GM23338 (cell line): ENCODE data around the gene DCLRE1C. TPM values are rescaled to one million over a fixed set of nuclear protein-coding genes. Genes with fewer than 3 reads are reported as not detected.

Source experiments
- ATAC-seq: fragments of 200-7000 bp; cut with Tn5 transposase; 3 replicates; pipeline ENCODE4 v1.9.1; 2020
- DNase-seq: peaks from one replicate; pipeline ENCODE4 v3.0.0-alpha.2; 2015; ENCODE audit warnings: low spot score
- H2AFZ ChIP-seq: fragments of 200-600 bp; sonication (generic); 2 replicates; pipeline ENCODE4 v1.8.0; 2016; ENCODE audit warnings: antibody characterized with exemption, mild to moderate bottlenecking, moderate library complexity
- H3F3A ChIP-seq: fragments of 200-600 bp; sonication (generic); replicated peaks from 2 replicates; pipeline ENCODE4 v1.8.0; 2017; ENCODE audit warnings: antibody characterized with exemption, mixed run types, low read depth
- H3K27ac ChIP-seq: fragments of 200-600 bp; sonication (generic); 2 replicates; pipeline ENCODE4 v1.6.1; 2016; ENCODE audit warnings: low read depth
- H3K27me3 ChIP-seq: fragments of 200-600 bp; sonication (generic); 2 replicates; pipeline ENCODE4 v1.8.0; 2016; ENCODE audit warnings: mild to moderate bottlenecking, mixed run types, moderate library complexity; ENCODE audit not compliant: insufficient read depth
- H3K36me3 ChIP-seq: fragments of 200-600 bp; sonication (generic); 2 replicates; pipeline ENCODE4 v1.8.0; 2016; ENCODE audit warnings: mild to moderate bottlenecking; ENCODE audit not compliant: insufficient read depth
- H3K4me1 ChIP-seq: fragments of 200-600 bp; sonication (generic); 2 replicates; pipeline ENCODE4 v1.8.0; 2016; ENCODE audit warnings: mild to moderate bottlenecking, moderate library complexity; ENCODE audit not compliant: insufficient read depth
- H3K4me2 ChIP-seq: fragments of 200-600 bp; sonication (generic); 2 replicates; pipeline ENCODE4 v1.7.1; 2017; ENCODE audit warnings: mixed run types
- H3K4me3 ChIP-seq: fragments of 200-600 bp; sonication (generic); 2 replicates; pipeline ENCODE4 v1.6.1; 2016; ENCODE audit warnings: mixed run types
- H3K79me2 ChIP-seq: fragments of 200-600 bp; sonication (generic); replicated peaks from 2 replicates; pipeline ENCODE4 v1.8.0; 2017; ENCODE audit warnings: mild to moderate bottlenecking; ENCODE audit not compliant: insufficient read depth
- H3K9me2 ChIP-seq: fragments of 200-600 bp; sonication (generic); 2 replicates; pipeline ENCODE4 v1.8.0; 2017; ENCODE audit not compliant: insufficient read depth
- H4K20me1 ChIP-seq: fragments of 200-600 bp; sonication (generic); replicated peaks from 2 replicates; pipeline ENCODE4 v1.8.0; 2017; ENCODE audit warnings: mild to moderate bottlenecking; ENCODE audit not compliant: insufficient read depth
- H3K27ac Mint-ChIP-seq: 2 replicates; pipeline ENCODE4 v1.8.0; 2020; ENCODE audit warnings: inconsistent platforms, mild to moderate bottlenecking, moderate library complexity, mixed read lengths
- H3K27me3 Mint-ChIP-seq: 3 replicates; pipeline ENCODE4 v1.8.0; 2022; ENCODE audit warnings: low read depth, mild to moderate bottlenecking, moderate library complexity, mixed read lengths, inconsistent platforms; ENCODE audit not compliant: insufficient read depth, poor library complexity
- H3K36me3 Mint-ChIP-seq: 3 replicates; pipeline ENCODE4 v1.8.0; 2021; ENCODE audit warnings: low read depth, mild to moderate bottlenecking, inconsistent platforms, moderate library complexity, mixed read lengths
- H3K4me1 Mint-ChIP-seq: 3 replicates; pipeline ENCODE4 v1.8.0; 2020; ENCODE audit warnings: mild to moderate bottlenecking, inconsistent platforms, mixed read lengths
- H3K4me3 Mint-ChIP-seq: 3 replicates; pipeline ENCODE4 v1.8.0; 2021; ENCODE audit warnings: moderate library complexity, mild to moderate bottlenecking, inconsistent platforms, mixed read lengths
- H3K9me3 Mint-ChIP-seq: 3 replicates; pipeline ENCODE4 v1.8.0; 2020; ENCODE audit warnings: moderate library complexity, mild to moderate bottlenecking, inconsistent platforms, mixed read lengths
- CREB1 ChIP-seq: fragments of 250-450 bp; sonication (Bioruptor Pico); IDR thresholded peaks from 2 replicates; pipeline ENCODE4 v1.5.0; 2020; ENCODE audit warnings: low read depth, mild to moderate bottlenecking, moderate library complexity
- CTCF ChIP-seq, 2 experiments: fragments of 200-600 bp in 1 of 2; sonication (generic) in 1 of 2; conservative IDR thresholded peaks; 2 replicates each; pipeline versions ENCODE4 v1.5.1 to v1.6.1; 2016 to 2017; ENCODE audit warnings: antibody characterized with exemption in 2 of 2, low read depth in 2 of 2, mild to moderate bottlenecking in 2 of 2, moderate library complexity in 1 of 2
- ETS1 ChIP-seq: IDR thresholded peaks from 2 replicates; pipeline ENCODE4 v1.6.1; 2016; ENCODE audit warnings: antibody characterized with exemption
- EZH2 ChIP-seq: fragments of 200-600 bp; sonication (generic); IDR thresholded peaks from one replicate; pipeline ENCODE4 v1.8.0; 2017; ENCODE audit warnings: antibody characterized with exemption, mild to moderate bottlenecking, low read depth; ENCODE audit not compliant: unreplicated experiment
- EZH2phosphoT487 ChIP-seq: fragments of 200-600 bp; sonication (generic); IDR thresholded peaks from one replicate; pipeline ENCODE4 v1.8.1; 2018; ENCODE audit warnings: antibody characterized with exemption; ENCODE audit not compliant: unreplicated experiment
- JUNB ChIP-seq: IDR thresholded peaks from one replicate; pipeline ENCODE4 v1.6.1; 2016; ENCODE audit warnings: antibody characterized with exemption; ENCODE audit not compliant: unreplicated experiment
- NANOG ChIP-seq: IDR thresholded peaks from 2 replicates; pipeline ENCODE4 v1.6.1; 2016; ENCODE audit warnings: antibody characterized with exemption, borderline replicate concordance
- POLR2AphosphoS5 ChIP-seq: IDR thresholded peaks from 2 replicates; pipeline ENCODE4 v1.6.1; 2016; ENCODE audit warnings: antibody characterized with exemption, low read depth
- REST ChIP-seq: IDR thresholded peaks from one replicate; pipeline ENCODE4 v1.6.1; 2018; ENCODE audit warnings: antibody characterized with exemption; ENCODE audit not compliant: unreplicated experiment
- STAT1 ChIP-seq: IDR thresholded peaks from one replicate; pipeline ENCODE4 v1.6.1; 2016; ENCODE audit warnings: antibody characterized with exemption; ENCODE audit not compliant: unreplicated experiment
- ZNF114 ChIP-seq: fragments of 250-450 bp; sonication (Bioruptor Pico); IDR thresholded peaks from 2 replicates; pipeline ENCODE4 v1.5.0; 2020; ENCODE audit warnings: mild to moderate bottlenecking, moderate library complexity
- ZNF331 ChIP-seq: fragments of 250-450 bp; sonication (Bioruptor Pico); IDR thresholded peaks from 2 replicates; pipeline ENCODE4 v1.5.0; 2020; ENCODE audit warnings: low read depth, mild to moderate bottlenecking, moderate library complexity
- ZNF462 ChIP-seq: fragments of 250-450 bp; sonication (Bioruptor Pico); IDR thresholded peaks from 2 replicates; pipeline ENCODE4 v1.5.0; 2020; ENCODE audit warnings: mild to moderate bottlenecking, moderate library complexity
- polyA plus RNA-seq: library from polyadenylated mRNA; unstranded; fragments of >200 nt; fragmentation: Nextera tagmentation; extraction: Ambion mirVana; gene quantifications from 2 replicates; pipeline ENCODE4 v1.2.1, GENCODE V29; 2016
- total RNA-seq: library from RNA; depleted of rRNA; stranded (reverse); fragments of >200 nt; shearing (Covaris generic); gene quantifications from 2 replicates; pipeline ENCODE4 v1.2.3, GENCODE V29; 2014

The DCLRE1C gene
- total and polyA plus RNA-seq, 2 experiments from 2014 or later: 3.9 to 30.2 TPM

- peaks cover 86% of the 10 kb centered on the region for H3K36me3 Mint-ChIP-seq
These were observed 48.0 kb downstream of the DCLRE1C start for GRCh38 chr10:14905890-14906289.

More at GRCh38 chr10:14905890-14906289, 48.0 kb downstream of the DCLRE1C start:
- H3K36me3 ChIP-seq: peaks cover 43% of the 10 kb centered on the region
- peaks cover 17% of the 10 kb centered on the region; the same call in 1 of the 2 replicates for H4K20me1 ChIP-seq
- H3F3A ChIP-seq: no peaks in the 10 kb centered on the region
- Mint-ChIP-seq H3K27ac (no peak overlapping the region), H3K4me1 (peaks cover 3% of the 10 kb centered on the region; the same call in 2 of the 3 replicates), H3K27me3 (no peaks in the 10 kb centered on the region), H3K9me3 (peaks cover 7% of the 10 kb centered on the region; the same call in 2 of the 3 replicates), H3K4me3 (no peak overlapping the region)
- no peaks in the 10 kb centered on the region for H3K4me1 ChIP-seq
- H2AFZ ChIP-seq: no peak overlapping the region
- no peak for DNase-seq
- H3K9me2 ChIP-seq: no peaks in the 10 kb centered on the region
- ATAC-seq: no peak
- TF ChIP-seq POLR2AphosphoS5 (no peak), ZNF114 (CRISPR knock-in tag) (no peak), REST (no peak), EZH2phosphoT487 (no peak), JUNB (no peak), ETS1 (no peak), CREB1 (CRISPR knock-in tag) (no peak), CTCF (conservative IDR thresholded peaks at IDR 0.05; ENCODE audit: low read depth in 2 of 2) (no peak), ZNF462 (CRISPR knock-in tag) (no peak), EZH2 (no peak), NANOG (no peak), STAT1 (no peak), ZNF331 (CRISPR knock-in tag) (no peak)
- no peak overlapping the region for H3K4me3 ChIP-seq
- no peaks in the 10 kb centered on the region for H3K79me2 ChIP-seq
- no peak overlapping the region for H3K4me2 ChIP-seq
- H3K27ac ChIP-seq: no peak overlapping the region; the same call in 1 of the 2 replicates
- no peaks in the 10 kb centered on the region for H3K27me3 ChIP-seq
